ENCODE measurements around the gene TUBG1.
A peak's percentile ranks its signal among the peaks of the same experiment; 100 is the strongest.
"Not testable (repeated sequence)": the region's sequence is repeated elsewhere in the genome, so short reads cannot be mapped to it uniquely, and the experiment has no call there.

The TUBG1 gene

DNA sequence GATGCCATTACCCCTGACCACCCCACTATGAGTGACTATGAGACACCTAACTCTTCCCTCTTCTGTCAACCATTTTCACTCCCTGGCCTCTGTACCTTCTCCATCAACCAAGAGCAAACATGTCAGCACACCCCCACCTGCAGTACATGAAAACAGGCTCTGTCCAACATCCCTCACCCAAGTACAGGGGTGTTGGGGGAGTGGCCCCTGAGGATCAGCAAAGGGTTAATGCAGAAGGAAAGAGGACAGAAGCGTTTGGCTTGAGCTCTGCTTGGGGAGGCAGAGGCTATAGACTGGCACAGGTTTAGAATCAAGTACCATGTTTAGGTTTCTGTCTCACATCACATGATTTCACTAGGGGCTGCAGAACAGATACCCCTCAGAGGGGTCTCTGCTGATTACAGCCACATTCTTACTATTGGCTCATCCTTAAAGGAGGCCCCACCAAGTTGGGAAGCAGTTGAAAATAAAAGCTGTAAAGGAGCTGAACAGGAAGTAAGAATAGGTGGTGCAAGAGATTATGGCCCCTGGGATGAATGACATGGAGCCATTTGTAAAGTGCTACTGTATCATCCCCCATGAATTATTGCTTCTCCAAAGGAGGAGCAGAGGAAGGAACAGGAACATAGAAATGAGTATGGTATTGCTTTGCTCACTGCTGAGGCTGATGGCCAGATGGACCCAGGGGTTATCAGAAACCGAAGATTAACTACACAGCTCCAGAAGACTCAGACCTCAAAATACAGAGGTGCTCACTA is 29.5 kb upstream of the TUBG1 start:
- no peak for DNase-seq

DNA sequence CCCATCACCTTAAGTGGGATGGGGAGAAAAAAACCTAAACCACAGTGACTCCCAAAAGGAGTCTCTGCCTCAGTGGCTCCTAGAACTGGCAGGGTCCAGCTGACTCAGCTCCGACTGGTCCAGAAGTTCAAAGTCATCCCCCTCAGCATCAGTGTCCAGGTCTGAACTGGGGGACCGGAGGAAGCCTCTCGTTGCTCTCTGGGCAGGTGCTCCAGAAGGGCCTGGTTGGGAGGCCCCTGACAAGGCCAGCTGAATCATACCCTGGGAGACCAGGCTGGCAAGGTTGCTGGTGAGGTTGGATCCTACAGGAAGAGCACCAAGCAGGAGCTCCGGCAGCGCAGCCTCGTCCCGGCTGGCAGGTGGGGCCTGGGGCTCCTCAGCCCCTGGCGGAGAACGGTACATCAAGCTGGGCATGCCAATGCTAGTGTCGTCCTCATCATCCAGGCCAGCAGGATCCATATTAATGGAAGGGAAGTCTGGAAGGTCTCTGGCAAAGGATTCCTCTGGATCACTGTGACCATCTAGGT is 27.7 kb upstream of the TUBG1 start:
- DNase-seq: no peak

DNA sequence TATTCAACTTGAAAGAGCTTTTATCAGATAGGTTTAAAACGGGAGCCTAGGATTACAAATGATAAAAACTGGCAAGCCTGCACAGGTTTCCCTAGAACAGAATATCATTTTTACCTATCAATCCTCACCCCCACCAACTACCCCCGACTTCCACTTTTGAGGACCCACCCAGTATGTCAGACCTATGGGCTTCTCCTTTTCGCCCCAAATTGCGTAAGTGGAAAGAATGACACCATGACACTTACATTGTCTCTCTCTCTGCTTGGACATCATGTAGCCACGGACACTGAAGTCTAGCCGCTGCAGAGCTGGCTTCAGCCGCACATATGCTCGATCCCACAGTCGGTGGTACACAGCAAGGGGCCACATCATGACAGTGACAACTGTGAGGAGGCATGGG is 24.6 kb upstream of the TUBG1 start:
- peak; percentile 83 to 85 for DNase-seq

DNA sequence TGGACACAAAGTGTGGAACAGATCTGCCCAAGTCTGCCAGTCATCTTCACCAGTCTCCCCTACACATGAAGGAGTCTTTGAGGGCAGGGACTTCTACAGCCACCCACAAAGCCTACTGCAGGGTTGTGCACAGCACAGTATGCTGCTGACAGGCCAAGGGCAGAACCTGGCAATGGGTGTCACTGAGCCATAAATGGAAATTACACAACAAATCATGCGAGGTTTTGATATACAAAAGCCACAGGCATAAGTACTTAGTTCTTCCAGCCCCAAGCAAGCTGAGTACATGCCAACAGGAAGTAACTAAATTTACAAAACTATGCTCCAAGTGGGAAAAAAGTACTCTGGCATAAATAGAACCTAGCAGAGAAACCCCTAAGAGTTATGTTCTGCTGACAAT is 24.1 kb upstream of the TUBG1 start:
- peak; percentile 52 to 77 for DNase-seq

DNA sequence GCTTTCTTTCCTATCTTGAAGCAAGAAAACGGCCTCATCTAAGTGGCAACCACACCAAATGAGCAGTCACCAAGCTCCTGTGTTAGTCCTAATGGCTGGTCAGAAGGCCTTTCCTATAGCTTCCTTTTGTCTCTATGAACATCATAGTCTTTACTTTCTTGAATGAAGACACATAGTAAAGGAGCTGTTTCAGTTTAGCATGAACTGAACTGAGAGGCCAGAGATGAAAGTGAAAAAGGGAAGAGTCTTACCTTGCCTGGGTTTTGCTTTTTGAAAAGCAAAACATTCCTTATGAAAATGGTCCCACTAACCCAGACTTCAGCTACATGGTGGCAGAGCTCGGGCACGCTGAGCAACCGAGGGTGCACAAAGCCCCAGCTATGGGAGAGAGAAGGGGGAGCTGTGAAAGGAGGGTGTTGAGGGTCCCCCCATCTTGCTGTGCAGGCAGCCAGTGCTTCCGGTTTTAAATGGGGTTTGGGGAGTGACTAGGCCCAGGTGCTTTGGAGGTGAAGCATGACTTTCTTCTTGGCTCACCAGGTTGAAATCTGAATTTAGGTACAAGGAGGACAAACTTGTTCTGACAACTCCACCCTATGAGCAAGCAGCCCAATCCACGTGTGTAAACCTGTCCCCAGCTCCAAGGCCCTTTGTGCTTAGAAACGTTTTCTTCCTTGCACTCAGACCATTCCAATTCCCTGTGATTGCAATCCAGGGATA is 22.8 kb upstream of the TUBG1 start:
- DNase-seq: no peak

DNA sequence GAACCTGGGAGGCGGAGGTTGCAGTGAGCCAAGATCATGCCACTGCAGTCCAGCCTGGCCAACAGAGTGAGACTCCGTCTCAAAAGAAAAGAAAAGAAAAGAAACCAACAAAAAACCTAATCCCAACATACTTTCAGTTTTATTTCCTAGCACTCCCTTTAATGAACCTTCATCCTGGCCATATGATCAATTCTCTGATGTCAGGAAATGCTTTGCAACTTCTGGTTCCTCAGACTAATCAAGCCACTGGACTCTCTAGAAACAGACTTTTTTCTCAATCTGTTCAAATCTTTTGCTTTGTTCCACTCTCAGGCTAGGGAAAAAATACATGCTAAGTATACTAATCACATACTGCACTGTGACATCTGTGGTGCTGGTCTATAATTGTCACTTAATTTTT is 18.6 kb upstream of the TUBG1 start:
- DNase-seq: no peak

DNA sequence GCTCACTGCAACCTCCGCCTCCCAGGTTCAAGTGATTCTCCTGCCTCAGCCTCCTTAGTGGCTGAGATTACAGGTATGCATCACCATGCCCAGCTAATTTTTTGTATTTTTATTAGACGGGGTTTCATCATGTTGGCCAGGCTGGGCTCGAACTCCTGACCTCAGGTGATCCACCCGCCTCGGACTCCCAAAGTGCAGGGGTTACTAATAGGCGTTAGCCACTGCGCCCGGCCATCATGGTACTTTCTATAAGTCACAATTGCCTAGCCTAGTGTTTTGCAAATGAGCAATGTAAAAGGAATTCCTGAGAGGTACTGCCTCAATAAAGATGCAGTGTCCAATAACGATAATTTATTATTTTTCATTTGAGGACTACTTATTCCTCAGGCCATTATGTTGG is 18.1 kb upstream of the TUBG1 start:
- DNase-seq: no peak

DNA sequence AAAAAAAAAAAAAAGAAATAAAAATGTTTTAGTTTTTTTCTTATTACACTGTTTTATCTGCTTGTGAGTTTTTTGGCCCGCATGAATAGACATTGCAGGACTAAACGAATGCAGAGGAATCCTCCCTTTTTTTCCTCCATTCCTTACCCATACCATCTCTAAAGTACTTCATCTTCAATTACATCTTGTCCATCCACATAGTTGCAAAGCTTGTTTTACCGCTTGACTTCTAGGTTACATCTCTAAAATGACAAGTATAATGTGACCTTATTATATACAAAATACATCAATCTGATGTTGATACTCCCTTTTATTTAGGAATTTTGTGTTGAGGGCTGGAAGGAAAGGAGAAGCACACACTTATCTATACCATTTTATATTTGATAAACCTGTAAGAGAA is 13.1 kb upstream of the TUBG1 start:
- DNase-seq: no peak

DNA sequence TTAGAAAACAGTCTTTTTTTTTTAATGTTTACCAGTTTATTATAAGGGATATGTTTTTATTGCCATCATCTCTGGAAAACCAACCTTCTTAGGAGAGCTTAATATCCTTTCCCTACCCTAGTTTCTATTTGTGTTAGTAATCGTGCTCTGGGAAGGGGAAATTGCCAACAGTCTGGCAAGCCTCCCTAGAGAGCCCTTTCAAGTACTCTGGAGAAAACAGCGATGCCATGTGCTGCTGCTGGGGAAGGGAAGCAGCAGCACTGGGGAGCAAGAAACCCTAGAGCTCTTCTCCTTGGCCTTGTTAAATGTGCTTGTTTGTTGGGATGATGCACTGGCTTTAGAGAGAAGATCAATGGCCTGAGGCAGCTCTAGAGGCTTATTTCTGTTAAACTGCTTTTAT is 10.6 kb upstream of the TUBG1 start:
- no peak for DNase-seq

DNA sequence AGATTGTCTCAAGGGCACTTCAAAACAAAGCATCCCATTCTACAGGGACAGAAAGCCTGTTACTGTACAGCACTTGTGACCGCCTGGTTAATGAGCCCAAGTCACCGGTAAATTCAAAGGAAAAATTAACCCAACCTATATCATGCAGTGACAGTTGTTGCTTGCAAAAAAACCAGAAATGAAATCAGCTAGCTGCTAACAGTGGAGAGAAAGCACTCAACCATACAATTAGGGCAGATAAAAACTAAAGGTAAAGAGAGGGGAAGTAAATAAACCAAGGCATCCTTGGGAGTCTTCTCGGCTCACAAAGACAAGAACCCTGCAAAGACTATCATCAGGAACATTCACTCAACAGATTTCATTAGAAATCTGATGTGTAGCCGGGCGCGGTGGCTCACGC is 6.2 kb upstream of the TUBG1 start:
- DNase-seq: no peak

DNA sequence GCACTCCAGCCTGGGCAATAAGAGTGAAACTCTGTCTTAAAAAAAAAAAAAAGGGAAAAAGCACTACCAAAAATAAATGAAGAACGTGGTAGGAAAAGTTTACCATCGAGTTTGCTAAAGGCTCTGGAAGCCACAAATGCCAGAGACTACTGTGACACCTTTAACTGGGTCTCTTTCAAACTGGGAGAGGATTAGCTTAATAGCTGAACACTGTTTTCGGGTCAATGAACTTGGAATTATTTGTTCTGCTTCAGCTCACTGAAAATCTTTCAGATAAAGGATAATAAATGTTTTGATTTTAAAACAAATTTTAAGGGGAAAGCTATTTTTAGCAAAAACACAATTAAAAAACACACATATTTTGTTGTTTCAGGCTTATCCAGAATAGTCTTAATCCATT is 1.7 kb upstream of the TUBG1 start:
- no peak for DNase-seq

DNA sequence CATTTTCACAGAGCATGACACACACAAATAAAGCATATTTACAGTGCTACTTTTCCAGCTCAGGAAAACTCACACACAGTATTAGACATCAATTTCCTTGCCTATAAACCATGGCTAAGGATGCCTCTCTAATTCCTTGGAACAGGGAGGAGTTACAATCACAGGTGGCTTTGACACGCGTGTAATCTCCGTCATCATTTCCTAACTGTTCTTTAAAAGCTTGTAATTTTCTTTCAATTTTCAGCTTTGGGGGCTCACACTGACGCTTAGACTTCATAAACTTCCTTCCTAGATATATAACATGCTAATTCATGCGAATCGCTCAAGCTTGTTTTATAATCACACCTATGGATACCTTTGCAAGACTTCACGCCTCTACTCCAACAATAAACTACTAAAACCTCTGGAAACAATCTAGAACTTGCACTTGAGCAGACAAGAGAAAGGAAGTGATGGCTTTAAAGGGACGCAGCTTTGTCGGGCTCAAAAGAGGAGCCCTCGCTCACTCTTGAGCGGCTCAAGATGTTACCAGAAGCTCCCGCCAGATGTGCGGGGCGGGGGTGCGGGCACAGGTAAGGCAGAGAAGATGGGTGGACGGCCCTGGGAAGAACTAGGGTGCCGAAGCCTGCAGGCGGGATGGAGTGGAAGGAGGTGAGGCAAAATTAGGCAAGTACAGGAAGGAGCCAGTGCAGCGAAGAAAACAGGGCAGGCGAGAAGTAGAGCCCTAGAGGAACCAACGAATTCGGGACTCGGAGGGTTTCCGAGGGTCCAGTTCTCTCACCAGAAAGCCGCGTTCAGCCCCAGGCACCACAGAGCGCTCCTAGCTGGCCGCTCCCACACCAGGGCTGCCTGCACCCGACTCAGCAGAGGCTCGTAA is 940 bp upstream of the TUBG1 start:
- peak; percentile 6 to 8 for DNase-seq

DNA sequence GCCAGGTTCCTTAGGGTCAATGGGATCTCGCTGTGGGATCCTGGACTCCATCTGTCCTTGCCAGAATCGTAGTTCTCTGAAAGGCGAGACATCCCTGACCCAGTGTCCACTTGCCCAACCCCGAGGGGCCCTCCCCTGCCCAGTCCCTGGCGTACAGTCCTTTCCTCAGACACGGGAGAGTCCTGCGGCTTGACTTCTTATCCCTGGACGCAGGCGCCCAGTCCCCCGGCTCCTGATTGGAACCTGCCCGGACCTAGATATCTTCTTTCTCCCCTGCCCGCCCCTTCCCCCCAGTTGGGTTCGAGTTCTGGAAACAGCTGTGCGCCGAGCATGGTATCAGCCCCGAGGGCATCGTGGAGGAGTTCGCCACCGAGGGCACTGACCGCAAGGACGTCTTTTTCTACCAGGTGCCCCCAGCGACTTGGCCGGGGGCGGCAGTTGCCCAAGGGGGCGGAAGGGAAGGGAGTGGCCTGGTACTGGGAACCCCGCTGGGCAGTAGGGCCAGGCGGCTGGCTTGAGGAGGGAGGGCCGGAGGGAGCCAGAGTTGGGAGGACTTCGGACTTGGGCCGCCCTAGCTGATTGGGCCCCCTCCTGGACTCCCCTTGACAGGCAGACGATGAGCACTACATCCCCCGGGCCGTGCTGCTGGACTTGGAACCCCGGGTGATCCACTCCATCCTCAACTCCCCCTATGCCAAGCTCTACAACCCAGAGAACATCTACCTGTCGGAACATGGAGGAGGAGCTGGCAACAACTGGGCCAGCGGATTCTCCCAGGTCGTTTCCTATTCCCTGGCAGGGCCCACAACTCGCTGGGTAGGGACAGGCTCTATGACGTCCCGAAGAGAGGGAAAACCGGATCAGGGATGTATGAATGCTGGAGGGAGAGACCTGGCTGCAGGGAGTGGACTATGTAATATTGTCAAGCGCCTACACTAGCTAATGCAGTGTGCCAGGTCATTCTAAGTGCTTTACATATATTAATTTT is 625 bp downstream of the TUBG1 start:
- DNase-seq: not testable (repeated sequence)

DNA sequence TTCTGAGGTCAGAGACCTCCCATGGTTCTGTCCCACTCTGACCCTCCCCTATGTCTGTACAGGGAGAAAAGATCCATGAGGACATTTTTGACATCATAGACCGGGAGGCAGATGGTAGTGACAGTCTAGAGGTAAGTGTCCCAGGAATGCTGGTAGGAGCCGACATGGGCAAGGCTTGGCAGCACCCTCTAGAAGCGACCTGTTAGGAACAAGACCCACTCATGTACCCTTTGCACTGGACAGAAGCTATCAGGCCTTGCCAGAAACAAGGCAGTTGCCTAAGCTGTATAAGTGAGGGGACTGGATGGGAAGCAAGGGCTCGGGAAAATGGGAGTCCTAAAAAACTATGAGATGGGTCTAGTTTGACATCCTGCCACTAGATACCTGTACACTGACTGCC is 2.5 kb downstream of the TUBG1 start:
- no peak for DNase-seq

DNA sequence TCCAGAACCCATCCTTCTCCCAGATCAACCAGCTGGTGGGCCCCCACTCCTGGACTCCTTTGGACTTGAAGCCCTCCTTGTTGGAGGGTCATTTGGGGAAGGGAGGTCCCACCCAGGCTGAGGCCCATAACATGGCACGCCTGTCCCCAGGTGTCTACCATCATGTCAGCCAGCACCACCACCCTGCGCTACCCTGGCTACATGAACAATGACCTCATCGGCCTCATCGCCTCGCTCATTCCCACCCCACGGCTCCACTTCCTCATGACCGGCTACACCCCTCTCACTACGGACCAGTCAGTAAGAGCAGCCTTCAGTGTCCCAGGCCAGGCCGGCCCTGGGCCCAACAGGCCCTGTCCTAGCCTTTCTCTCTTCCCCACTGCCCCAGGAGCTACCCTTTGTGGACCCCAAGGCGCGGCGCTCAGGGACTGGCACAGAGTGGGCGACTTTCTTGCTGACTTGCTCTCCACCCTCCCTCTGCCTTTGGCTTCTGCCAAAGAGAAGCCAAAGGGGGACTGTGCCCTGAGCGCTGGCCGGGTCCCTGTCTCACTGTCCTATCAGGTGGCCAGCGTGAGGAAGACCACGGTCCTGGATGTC is 4.3 kb downstream of the TUBG1 start:
- no peak for DNase-seq

DNA sequence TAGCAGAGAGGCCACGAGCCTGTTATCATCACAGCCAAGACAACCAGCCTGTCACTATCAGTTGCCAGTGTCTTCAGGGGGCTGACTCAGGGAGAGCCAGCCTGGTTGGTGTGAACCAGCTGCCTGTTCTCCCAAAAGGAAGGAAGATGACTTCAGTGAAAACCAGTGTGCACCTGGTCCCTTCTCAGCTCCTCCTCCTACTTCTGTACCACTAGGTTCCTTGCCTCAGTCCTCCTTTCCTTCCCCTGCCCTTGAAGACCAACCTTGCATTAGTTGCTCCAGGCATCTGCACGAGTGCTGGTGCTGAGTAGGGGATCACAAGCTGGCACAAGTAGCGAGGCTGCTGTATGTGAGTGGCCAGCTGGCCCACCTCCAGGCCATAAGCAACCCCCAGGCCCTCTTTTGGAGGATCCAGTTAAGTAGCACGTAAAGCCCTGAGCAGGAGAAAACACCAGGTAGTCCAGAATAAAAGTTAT is 8.5 kb downstream of the TUBG1 start:
- no peak for DNase-seq

DNA sequence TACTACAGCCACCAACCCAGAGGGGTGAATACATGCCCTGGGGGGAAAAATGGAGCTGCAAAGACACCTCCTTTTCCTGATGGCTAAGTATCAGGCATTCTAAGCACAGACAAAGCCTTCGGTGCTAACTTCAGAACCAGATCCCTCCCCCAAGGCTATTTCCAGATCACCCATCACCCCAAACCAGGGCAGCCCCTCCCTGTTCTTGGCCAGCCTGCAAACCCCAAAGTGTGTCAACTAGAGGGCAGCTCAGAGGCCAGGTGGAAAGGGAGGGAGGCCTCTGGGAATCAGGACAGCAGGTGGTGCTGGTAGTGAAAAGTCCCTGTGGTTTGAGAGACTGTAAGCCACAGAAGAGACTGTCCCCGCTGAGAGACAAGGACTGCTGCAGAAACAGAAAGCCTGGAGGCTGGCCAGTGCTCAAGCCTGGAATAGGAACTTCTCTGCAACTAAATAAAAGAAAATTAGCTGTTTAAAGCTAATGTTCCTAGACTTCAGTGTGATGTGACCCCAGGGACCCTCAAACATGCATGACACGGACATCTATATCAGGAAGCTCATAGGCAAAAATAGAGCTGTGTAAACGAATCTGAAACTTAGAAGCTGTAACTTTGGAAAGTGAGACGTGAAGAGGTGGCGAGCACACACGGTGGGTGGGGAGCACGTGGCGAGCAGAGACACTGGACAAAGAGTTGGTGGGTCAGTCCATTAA is 9.1 kb downstream of the TUBG1 start:
- DNase-seq: no peak

DNA sequence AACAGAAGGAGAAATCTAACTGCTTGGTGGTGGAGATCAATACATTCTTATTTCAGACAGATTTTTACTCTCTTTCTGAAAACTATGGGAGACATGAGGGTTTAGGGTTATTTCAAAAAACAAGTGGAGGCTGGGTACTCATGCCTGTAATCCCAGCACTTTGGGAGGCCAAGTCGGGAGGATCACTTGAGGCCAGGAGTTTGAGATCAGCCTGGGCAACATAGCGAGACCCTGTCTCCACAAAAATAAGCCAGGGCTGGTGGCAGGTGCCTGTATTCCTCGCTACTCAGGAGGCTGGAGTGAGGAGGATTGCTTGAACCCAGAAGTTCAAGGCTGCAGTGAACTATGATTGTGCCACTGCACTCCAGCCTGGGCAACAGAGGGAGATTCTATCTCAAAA is 12.5 kb downstream of the TUBG1 start:
- DNase-seq: not testable (repeated sequence)

DNA sequence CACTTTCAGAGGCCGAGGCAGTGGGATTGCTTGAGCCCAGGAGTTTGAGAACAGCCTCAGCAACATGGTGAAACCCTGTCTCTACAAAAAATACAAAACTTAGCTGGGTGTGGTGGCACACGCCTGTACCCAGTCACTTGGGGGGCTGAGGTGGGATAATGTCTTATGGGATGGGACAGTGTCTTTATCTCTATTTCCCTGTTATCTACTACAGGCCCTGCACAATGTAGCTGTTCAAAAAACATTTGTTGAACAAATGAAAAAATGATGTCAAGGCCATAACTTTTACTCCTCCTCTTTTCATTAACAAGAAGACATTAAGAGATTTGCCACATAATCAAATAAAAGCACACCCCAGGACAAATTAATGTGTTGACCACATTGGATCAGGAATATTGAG is 13.8 kb downstream of the TUBG1 start:
- no peak for DNase-seq

DNA sequence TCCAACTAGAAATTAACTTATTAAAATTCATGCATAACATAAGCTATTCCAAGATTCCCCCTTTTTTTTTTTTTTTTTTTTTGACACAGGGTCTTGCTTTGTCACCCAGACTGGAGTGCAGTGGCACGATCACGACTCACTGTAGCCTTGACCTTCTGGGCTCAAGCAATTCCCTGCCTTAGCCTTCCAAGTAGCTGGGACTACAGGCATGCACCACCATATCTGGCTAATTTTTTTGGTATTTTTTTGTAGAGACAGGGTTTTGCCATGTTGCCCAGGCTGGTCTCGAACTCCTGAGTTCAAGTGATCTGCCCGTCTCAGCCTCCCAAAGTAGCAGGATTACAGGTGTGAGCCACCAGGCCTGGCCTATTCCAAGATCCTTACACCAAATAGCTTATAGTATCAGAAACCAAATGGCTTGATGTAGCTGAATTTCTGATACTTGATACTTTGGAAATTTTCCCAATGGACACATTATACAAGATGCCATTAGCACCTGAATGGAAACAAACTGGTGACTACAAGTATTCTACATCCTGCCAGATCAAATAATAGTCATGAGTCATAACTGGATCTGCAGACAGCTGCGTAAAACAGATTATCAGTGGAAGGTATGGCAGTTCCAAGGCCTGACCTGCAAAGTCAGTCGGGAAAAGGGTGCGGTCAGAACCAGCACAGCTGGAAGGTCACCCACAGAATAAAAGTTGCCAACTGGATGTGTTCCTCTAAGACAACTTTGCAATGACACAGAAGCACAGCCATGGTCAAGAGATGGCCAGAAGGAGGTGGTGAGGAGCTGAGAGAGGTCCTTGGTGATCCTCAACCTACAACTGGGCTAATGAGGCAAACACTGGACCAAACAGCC is 14.5 kb downstream of the TUBG1 start:
- DNase-seq: no peak

Measured in inflammatory macrophage treated with lipopolysaccharide for 1 hour (primary cell).